Measurements from ENCODE around the gene IQGAP1.
"Not testable (repeated sequence)": the region's sequence is repeated elsewhere in the genome, so short reads cannot be mapped to it uniquely, and the experiment has no call there.

Gene IQGAP1

GRCh38 chr15:90387534-90388461 is at the start of gene IQGAP1:
Gene IQGAP1, plus strand, starts transcription at chr15:90388242. Its CDS starts 100 bp downstream, at chr15:90388342.
- peak; percentile 63 for DNase-seq (ENCODE audit: low read depth)

DNA sequence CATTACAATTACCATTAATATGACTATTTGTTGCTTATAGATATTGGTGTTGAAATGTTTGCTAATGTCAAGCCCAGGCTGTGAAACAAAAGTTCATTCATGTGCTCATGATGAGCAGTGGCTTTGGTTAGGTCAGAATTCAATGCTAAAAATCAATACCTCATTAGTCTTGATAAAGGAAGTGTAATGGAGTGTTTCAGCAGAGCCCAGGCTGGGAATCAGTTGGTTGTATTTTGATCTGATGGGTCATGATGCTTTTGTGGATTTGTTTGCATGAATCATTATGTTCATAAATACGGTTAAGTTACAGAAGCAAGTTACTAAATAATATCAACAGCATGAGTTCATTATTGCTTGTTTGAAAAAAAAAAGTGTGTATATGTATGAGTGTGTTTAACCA is 49.5 kb upstream of the IQGAP1 start:
- no peak for DNase-seq (ENCODE audit: low read depth)

DNA sequence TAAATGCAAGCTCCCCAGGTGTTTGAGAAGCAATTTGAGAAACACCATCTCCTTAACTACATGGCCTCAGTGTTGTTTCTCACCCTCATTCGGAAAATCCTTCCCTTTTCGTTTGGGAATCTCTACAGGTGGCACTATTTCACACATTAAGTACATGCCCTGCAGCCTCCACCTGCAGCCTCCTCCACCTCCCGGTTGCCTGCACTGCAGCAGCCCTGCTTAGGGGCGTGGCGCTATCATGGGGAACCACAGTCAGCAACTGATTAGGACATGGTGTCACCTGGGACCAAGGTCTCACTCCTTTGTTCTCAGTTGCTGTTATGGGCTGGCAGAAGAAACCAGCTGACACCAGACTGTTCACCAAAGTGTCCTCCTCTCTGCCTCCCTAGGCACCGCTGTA is 47.7 kb upstream of the IQGAP1 start:
- no peak for DNase-seq (ENCODE audit: low read depth)

DNA sequence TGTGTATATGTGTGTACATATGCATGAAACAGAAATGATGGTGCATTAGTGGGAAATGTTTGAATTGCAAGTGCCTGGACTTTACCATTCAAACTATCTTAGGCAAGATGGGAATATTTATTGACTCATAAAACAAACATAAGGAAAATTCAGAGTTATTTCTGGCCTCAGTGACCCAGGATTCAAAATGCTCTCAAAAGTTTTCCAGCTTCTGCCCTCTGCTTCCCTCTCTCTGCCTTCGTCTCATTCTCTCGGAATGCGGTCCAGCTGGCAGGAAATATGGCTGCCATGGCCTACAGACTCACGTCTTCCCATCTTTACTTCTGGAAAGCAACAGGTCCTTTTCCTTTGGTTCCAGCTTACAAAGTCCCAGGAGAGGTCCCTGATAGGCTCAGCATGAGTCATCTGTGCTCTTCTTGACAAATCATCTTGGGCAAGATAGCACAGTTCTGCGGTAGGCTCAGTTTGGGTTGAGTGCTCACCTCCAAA is 44.7 kb upstream of the IQGAP1 start:
- DNase-seq (ENCODE audit: low read depth): no peak

- no peak for DNase-seq (ENCODE audit: low read depth)
Measured at GRCh38 chr15:90344662-90345061, 43.4 kb upstream of the IQGAP1 start.

DNA sequence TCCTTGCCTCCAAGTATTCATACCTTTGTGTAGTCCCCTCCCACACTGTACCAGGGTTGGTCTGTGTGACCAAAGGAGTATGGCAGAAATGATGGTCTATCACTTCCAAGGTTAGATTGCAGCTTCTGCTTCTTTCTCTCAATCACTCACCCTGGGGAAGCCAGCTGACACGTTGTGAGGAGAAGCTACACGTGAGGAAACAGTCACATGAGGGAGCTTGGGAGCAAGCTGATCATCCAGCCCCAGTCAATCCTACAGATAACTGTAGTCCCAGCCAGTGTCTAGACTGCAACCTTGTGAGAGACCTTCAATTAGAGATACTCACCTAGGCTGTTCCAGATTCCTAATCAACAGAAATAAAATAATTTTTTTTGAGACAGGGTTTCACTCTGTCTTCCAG is 42.2 kb upstream of the IQGAP1 start:
- no peak for DNase-seq (ENCODE audit: low read depth)

DNA sequence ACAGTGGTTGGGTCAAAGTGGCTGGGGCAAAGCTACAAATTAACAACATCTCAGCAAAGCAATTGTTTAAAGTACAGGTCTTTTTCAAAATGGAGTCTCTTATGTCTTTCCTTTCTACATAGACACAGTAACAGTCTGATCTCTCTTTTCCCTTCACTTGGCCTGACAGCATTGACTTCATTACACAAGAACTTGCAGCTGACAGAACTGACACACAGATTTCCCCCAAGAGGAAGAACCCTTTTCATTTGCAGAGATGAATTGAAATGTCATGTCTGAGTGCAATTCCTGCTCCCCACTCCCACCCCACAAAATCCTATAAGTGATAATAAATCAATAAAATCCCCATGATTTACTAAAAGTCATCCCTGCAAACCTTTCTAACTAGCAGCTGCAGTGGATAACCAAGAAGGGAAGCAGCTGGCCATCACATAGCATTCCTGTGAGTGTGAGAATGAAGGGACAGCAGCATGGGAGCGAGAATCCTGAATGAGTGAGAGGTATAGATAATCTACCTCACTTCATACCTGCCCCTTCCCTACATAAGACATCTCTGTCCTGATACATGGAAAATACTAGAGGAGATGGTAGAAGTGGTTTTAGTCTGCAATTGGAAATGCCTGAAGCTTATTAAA is 40.5 kb upstream of the IQGAP1 start:
- DNase-seq (ENCODE audit: low read depth): not testable (repeated sequence)

- no peak for DNase-seq (ENCODE audit: low read depth)
Measured at GRCh38 chr15:90348456-90348855, 39.6 kb upstream of the IQGAP1 start.

DNA sequence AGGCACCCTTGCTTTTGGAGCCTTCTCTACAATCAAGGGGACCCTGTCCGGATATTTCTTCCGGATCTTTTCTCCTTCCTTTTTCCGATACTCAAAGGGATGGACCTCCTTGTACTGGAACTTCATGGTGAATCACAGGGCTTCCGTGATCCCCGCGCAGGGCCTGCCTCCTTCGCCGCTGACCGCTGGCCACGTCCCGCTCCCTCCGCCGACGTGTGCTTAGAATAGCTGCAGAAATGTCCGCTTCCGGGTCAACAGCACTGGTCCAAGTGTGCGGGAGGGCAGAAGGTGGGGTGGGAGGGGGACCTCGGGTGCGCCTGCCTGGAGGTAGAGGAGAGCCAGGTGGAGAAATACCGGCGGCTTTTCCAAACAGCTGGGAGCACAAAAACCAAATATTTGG is 39.0 kb upstream of the IQGAP1 start:
- no peak for DNase-seq (ENCODE audit: low read depth)

DNA sequence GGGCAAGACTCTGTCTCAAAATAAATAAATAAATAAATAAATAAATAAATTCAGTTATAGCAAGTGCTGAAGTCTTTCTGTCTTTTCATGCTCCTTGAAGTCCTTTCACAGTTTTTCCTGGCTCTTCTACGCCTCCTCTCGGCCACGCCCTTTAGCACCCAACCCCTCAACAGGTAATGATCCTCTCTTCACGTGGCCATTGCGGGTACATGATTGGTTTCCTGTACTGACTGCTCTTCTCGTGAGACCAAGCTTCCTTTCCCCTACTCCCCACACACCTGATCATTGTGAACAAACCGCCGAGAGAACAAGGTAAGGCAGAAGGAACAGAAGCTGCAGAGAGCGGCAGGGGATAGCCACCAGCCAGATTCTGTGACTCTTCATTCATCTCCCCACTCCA is 38.2 kb upstream of the IQGAP1 start:
- DNase-seq (ENCODE audit: low read depth): no peak

- no peak for DNase-seq (ENCODE audit: low read depth)
Measured at GRCh38 chr15:90351479-90352106, 36.4 kb upstream of the IQGAP1 start.

DNA sequence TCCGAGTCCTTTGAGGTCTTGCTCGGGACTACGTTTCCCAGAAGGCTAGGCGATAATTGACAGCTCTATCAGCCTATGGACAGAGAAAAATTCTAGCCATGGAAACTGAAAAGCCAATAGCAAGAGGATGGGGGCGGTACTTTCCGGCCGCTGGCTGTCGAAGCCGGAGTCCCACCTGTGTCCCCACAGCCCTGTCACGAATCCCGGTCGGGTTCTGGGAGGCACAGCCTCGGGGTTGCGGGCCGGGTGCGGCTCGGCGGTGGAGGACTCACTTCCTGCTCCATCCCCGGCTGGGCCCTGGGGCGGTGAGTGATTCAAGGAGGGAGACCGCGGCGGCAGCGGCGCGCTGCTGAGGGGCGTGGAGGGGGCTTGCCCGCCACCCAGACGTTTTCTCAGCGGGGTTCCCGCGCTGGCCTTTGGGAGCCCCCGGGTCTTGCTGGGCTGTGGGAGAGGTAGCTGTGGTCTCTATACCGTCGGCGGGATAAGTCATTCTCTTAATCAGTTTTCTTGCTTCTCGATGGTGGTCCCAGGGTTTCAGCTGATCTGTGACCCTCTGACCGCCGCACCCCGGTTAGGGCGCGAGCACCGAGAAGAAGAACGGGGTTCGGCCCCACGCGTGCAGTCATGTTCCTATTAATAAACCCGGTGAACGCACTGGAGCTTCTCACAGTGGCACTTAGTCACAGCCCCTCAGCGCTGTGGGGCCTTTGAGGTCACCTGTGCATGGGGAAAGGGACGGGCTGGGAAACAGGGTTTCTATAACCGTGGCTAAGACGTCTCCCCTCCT is 35.7 kb upstream of the IQGAP1 start, which contains the start of gene ZNF774:
TSS of gene ZNF774 (plus strand) at position 178 of the 787 bp plus-strand sequence. CDS start 2,377 bp downstream, outside the sequence.
- DNase-seq (ENCODE audit: low read depth): peak; percentile 71

- no peak for DNase-seq (ENCODE audit: low read depth)
Measured at GRCh38 chr15:90354986-90355385, 33.1 kb upstream of the IQGAP1 start.

GRCh38 chr15:90358124-90359033 is 29.7 kb upstream of the IQGAP1 start:
- no peak for DNase-seq (ENCODE audit: low read depth)

GRCh38 chr15:90360746-90361145 is 27.3 kb upstream of the IQGAP1 start:
- no peak for DNase-seq (ENCODE audit: low read depth)

DNA sequence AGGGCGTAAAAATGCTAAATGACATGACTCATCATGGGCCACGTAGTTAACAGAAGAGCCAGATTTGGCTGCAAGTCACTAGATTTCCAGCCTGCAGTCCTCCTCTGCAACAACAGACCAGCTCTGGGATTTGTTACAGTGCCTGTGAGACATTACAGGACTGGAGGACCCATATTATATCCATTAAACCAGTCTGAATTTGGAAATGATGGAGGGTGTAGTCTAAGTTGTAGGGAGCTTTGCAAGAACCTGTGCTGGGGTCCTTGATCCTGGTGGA is 25.2 kb upstream of the IQGAP1 start:
- peak; percentile 64 for DNase-seq (ENCODE audit: low read depth)

- DNase-seq (ENCODE audit: low read depth): no peak
Measured at GRCh38 chr15:90364251-90364650, 23.8 kb upstream of the IQGAP1 start.

GRCh38 chr15:90365414-90366055 is 22.5 kb upstream of the IQGAP1 start:
- no peak for DNase-seq (ENCODE audit: low read depth)

DNA sequence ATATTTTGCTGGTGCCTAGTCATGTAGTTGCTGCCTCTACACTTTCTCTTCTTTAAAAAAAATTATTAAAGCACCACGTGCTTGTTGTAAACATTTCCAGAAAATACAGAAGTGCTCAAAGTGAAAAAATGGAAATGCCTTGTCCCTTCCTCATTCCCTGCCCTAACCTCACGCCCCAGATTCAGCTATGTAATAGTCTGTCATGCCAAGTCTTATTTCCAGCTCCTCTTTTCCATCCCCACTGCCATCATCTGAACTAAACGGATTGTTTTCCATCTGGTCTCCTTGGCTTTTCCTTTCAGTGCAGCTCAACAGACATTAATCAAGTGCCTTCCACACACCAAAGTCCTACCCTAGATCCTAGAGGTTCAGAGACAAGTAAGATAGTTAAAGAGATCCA is 20.5 kb upstream of the IQGAP1 start:
- DNase-seq (ENCODE audit: low read depth): peak; percentile 47

DNA sequence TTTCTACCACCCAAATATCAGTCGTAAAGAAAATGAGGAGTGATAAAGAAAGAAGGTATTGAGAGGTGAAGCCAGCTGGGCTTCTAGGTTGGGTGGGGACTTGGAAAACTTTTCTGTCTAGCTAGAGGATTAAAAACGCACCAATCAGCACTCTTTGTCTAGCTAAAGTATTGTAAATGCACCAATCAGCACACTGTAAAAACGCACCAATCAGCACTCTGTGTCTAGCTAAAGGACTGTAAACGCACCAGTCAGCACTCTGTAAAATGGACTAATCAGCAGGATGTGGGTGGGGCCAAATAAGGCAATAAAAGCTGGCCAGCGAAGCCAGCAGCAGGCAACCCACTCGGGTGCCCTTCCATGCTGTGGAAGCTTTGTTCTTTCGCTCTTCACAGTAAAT is 13.0 kb upstream of the IQGAP1 start:
- DNase-seq (ENCODE audit: low read depth): no peak

All from GM04503 (cell line).